Measurements from ENCODE around the gene LEF1. TPM values are rescaled to one million over a fixed set of nuclear protein-coding genes. Genes with fewer than 3 reads are reported as not detected.

Gene LEF1
- total and polyA plus RNA-seq, 2 donors (not counting 1 experiment from before 2014, with no cell fraction given) = 1.8 to 2.6 TPM

DNA sequence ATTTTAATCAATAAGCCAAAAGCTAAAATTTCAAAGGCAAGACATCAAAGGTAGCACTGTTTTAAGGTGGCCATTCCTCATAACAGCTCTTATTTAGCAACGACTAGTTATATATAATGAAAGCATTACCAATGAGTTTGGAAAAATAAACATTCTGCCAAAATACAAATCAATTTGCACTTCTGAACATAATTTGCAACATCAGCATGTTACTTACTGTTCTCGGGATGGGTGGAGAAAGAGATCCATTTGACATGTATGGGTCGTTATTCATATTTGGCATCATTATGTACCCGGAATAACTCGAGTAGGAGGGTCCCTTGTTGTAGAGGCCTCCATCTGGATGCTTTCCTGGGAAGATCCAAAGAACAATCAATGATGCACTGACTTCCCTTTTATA lies 5.4 kb downstream of the LEF1 start:
- H3K4me1 ChIP-seq (ENCODE audit: control insufficient read depth, extremely low read depth, insufficient read depth, low read length) = no peaks in the 10 kb centered on the region
- H3K4me3 ChIP-seq (replicated peaks in 1 of 4; ENCODE audit: control extremely low read depth in 1 of 4, insufficient read depth in 1 of 4, low read depth in 3 of 4, low read length in 4 of 4) = no peak overlapping the region
- H2AFZ ChIP-seq (ENCODE audit: low read length) = no peak overlapping the region
- H3K36me3 ChIP-seq (ENCODE audit: control insufficient read depth, insufficient read depth, low read length) = no peaks in the 10 kb centered on the region
- no peaks in the 10 kb centered on the region for H3K79me2 ChIP-seq (ENCODE audit: control insufficient read depth, insufficient read depth, low read length)
- peaks cover 4% of the 10 kb centered on the region for H3K27me3 ChIP-seq (ENCODE audit: control insufficient read depth, insufficient read depth, low read length)
- H4K20me1 ChIP-seq (ENCODE audit: control insufficient read depth, extremely low read depth, insufficient read depth, low read length) = no peaks in the 10 kb centered on the region
- no peak overlapping the region for H3K4me2 ChIP-seq (ENCODE audit: extremely low read depth, insufficient read depth, low read length)
- H3K27ac ChIP-seq (ENCODE audit: insufficient read depth, low read length) = no peak overlapping the region
- no peaks in the 10 kb centered on the region for H3K9me3 ChIP-seq (ENCODE audit: control insufficient read depth, insufficient read depth, low read depth, low read length)
- TF ChIP-seq EZH2 (IDR thresholded peaks at IDR 0.05; ENCODE audit: low read length, missing control alignments) = no peak
- TF ChIP-seq, protein P1, sequence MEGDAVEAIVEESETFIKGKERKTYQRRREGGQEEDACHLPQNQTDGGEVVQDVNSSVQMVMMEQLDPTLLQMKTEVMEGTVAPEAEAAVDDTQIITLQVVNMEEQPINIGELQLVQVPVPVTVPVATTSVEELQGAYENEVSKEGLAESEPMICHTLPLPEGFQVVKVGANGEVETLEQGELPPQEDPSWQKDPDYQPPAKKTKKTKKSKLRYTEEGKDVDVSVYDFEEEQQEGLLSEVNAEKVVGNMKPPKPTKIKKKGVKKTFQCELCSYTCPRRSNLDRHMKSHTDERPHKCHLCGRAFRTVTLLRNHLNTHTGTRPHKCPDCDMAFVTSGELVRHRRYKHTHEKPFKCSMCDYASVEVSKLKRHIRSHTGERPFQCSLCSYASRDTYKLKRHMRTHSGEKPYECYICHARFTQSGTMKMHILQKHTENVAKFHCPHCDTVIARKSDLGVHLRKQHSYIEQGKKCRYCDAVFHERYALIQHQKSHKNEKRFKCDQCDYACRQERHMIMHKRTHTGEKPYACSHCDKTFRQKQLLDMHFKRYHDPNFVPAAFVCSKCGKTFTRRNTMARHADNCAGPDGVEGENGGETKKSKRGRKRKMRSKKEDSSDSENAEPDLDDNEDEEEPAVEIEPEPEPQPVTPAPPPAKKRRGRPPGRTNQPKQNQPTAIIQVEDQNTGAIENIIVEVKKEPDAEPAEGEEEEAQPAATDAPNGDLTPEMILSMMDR (conservative IDR thresholded peaks at IDR 0.05 in 1 of 2, IDR thresholded peaks at IDR 0.05 in 1 of 2; ENCODE audit: low read depth in 1 of 2, low read length in 2 of 2) = no peak
- no peak for DNase-seq (ENCODE audit: low read depth in 2 of 2)
- H3K9ac ChIP-seq (ENCODE audit: insufficient read depth, low read length) = no peak overlapping the region

DNA sequence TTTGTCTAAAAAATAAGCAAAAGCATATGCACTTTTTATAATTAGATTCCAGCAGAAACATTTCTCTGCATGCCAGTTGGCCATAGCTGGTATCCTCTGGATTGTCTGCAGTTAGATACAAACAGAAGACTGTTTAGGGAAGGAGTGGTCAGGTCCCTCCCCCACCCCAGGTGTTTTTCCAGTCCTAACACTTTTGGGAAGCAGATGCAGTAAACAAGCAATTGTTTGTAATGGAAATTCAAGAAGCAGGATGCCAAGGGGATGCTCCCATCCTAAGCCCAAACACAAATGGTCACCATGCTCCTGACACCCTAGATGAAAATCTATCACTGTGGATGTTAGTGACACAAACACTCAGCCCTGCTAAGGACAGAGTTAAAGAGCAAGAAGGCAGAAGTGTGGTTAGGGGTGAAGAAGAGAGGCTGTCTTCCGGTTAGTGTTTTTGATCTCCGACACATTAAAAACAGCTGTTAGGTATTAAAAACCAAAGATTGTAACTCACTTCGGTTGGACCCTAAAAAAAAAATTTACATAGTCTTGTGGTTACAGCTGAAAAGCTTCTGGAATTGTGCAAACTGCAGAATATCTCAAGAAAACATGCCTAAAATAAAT lies 7.9 kb downstream of the LEF1 start:
- Histone ChIP-seq H2AFZ (ENCODE audit: low read length) (no peak overlapping the region), H4K20me1 (ENCODE audit: control insufficient read depth, extremely low read depth, insufficient read depth, low read length) (no peaks in the 10 kb centered on the region), H3K9ac (ENCODE audit: insufficient read depth, low read length) (no peak overlapping the region), H3K36me3 (ENCODE audit: control insufficient read depth, insufficient read depth, low read length) (no peaks in the 10 kb centered on the region), H3K9me3 (ENCODE audit: control insufficient read depth, insufficient read depth, low read depth, low read length) (no peaks in the 10 kb centered on the region), H3K4me2 (ENCODE audit: extremely low read depth, insufficient read depth, low read length) (no peak overlapping the region), H3K27ac (ENCODE audit: insufficient read depth, low read length) (no peak overlapping the region), H3K4me3 (replicated peaks in 1 of 4; ENCODE audit: control extremely low read depth in 1 of 4, insufficient read depth in 1 of 4, low read depth in 3 of 4, low read length in 4 of 4) (no peak overlapping the region), H3K79me2 (ENCODE audit: control insufficient read depth, insufficient read depth, low read length) (no peaks in the 10 kb centered on the region), H3K27me3 (ENCODE audit: control insufficient read depth, insufficient read depth, low read length) (peaks cover 4% of the 10 kb centered on the region), H3K4me1 (ENCODE audit: control insufficient read depth, extremely low read depth, insufficient read depth, low read length) (no peaks in the 10 kb centered on the region)
- TF ChIP-seq EZH2 (IDR thresholded peaks at IDR 0.05; ENCODE audit: low read length, missing control alignments) = no peak
- TF ChIP-seq, protein P1 (conservative IDR thresholded peaks at IDR 0.05 in 1 of 2, IDR thresholded peaks at IDR 0.05 in 1 of 2; ENCODE audit: low read depth in 1 of 2, low read length in 2 of 2) = no peak
- no peak for DNase-seq (ENCODE audit: low read depth in 2 of 2)

DNA sequence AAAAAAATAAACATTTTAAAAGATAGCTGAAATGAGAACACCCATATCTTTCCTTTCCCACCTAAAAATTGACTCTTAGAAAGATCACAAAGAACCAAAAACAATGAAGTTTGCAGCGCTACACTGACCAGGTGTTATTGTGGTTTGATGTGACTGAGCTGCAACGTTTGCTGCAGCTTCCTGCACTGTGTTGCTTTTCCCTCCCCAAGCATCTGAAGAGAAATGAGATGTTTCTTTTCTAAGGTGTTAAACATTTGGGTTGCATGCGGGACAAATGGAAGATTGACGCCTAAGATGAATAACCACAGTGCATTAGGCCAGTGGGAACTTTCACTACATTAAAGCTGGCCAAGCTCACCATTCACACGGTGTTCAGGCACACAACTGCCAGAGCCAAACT lies 8.9 kb downstream of the LEF1 start:
- no peak for TF ChIP-seq EZH2 (IDR thresholded peaks at IDR 0.05; ENCODE audit: low read length, missing control alignments)
- TF ChIP-seq, protein P1 (conservative IDR thresholded peaks at IDR 0.05 in 1 of 2, IDR thresholded peaks at IDR 0.05 in 1 of 2; ENCODE audit: low read depth in 1 of 2, low read length in 2 of 2) = no peak
- Histone ChIP-seq H4K20me1 (ENCODE audit: control insufficient read depth, extremely low read depth, insufficient read depth, low read length) (no peaks in the 10 kb centered on the region), H3K27ac (ENCODE audit: insufficient read depth, low read length) (no peak overlapping the region), H3K36me3 (ENCODE audit: control insufficient read depth, insufficient read depth, low read length) (no peaks in the 10 kb centered on the region), H3K27me3 (ENCODE audit: control insufficient read depth, insufficient read depth, low read length) (no peaks in the 10 kb centered on the region), H3K4me3 (replicated peaks in 1 of 4; ENCODE audit: control extremely low read depth in 1 of 4, insufficient read depth in 1 of 4, low read depth in 3 of 4, low read length in 4 of 4) (no peak overlapping the region), H3K79me2 (ENCODE audit: control insufficient read depth, insufficient read depth, low read length) (no peaks in the 10 kb centered on the region), H3K4me1 (ENCODE audit: control insufficient read depth, extremely low read depth, insufficient read depth, low read length) (no peaks in the 10 kb centered on the region), H3K4me2 (ENCODE audit: extremely low read depth, insufficient read depth, low read length) (no peak overlapping the region), H3K9me3 (ENCODE audit: control insufficient read depth, insufficient read depth, low read depth, low read length) (no peaks in the 10 kb centered on the region), H2AFZ (ENCODE audit: low read length) (no peak overlapping the region), H3K9ac (ENCODE audit: insufficient read depth, low read length) (no peak overlapping the region)
- DNase-seq (ENCODE audit: low read depth in 2 of 2) = no peak
